ENCODE data around the gene HS2ST1. TPM values are rescaled to one million over a fixed set of nuclear protein-coding genes. Genes with fewer than 3 reads are reported as not detected.

HS2ST1 gene
- total and polyA plus RNA-seq, 2 donors (not counting 1 experiment from before 2014, with no cell fraction given), result 19.2 to 22.5 TPM

- no peaks in the 10 kb centered on the region for H3K79me2 ChIP-seq (ENCODE audit: control insufficient read depth, insufficient read depth, low read length)
- H3K9ac ChIP-seq (ENCODE audit: insufficient read depth, low read length), result no peak overlapping the region
- no peaks in the 10 kb centered on the region for H3K9me3 ChIP-seq (ENCODE audit: control insufficient read depth, insufficient read depth, low read depth, low read length)
- DNase-seq (ENCODE audit: low read depth in 2 of 2), result no peak
- TF ChIP-seq EZH2 (IDR thresholded peaks at IDR 0.05; ENCODE audit: low read length, missing control alignments) (no peak), CTCF (conservative IDR thresholded peaks at IDR 0.05 in 1 of 2, IDR thresholded peaks at IDR 0.05 in 1 of 2; ENCODE audit: low read depth in 1 of 2, low read length in 2 of 2) (no peak)
- H4K20me1 ChIP-seq (ENCODE audit: control insufficient read depth, extremely low read depth, insufficient read depth, low read length), result no peaks in the 10 kb centered on the region
- H3K27me3 ChIP-seq (ENCODE audit: control insufficient read depth, insufficient read depth, low read length), result no peaks in the 10 kb centered on the region
- H3K4me1 ChIP-seq (ENCODE audit: control insufficient read depth, extremely low read depth, insufficient read depth, low read length), result peaks cover 19% of the 10 kb centered on the region
- no peak overlapping the region for H3K4me2 ChIP-seq (ENCODE audit: extremely low read depth, insufficient read depth, low read length)
- H3K36me3 ChIP-seq (ENCODE audit: control insufficient read depth, insufficient read depth, low read length), result no peaks in the 10 kb centered on the region
- H2AFZ ChIP-seq (ENCODE audit: low read length), result no peak overlapping the region
- H3K27ac ChIP-seq (ENCODE audit: insufficient read depth, low read length), result no peak overlapping the region
- no peak overlapping the region for H3K4me3 ChIP-seq (replicated peaks in 1 of 4; ENCODE audit: control extremely low read depth in 1 of 4, insufficient read depth in 1 of 4, low read depth in 3 of 4, low read length in 4 of 4)
These were observed 205.2 kb downstream of the HS2ST1 start for GRCh38 chr1:87119541-87120140.

GRCh38 chr1:87120779-87121178 lies 206.3 kb downstream of the HS2ST1 start:
- Histone ChIP-seq H3K9me3 (ENCODE audit: control insufficient read depth, insufficient read depth, low read depth, low read length) (no peaks in the 10 kb centered on the region), H3K4me2 (ENCODE audit: extremely low read depth, insufficient read depth, low read length) (no peak overlapping the region), H3K27ac (ENCODE audit: insufficient read depth, low read length) (no peak overlapping the region), H3K4me1 (ENCODE audit: control insufficient read depth, extremely low read depth, insufficient read depth, low read length) (peaks cover 11% of the 10 kb centered on the region), H3K9ac (ENCODE audit: insufficient read depth, low read length) (no peak overlapping the region), H3K36me3 (ENCODE audit: control insufficient read depth, insufficient read depth, low read length) (no peaks in the 10 kb centered on the region), H2AFZ (ENCODE audit: low read length) (no peak overlapping the region), H3K79me2 (ENCODE audit: control insufficient read depth, insufficient read depth, low read length) (no peaks in the 10 kb centered on the region), H3K27me3 (ENCODE audit: control insufficient read depth, insufficient read depth, low read length) (no peaks in the 10 kb centered on the region), H4K20me1 (ENCODE audit: control insufficient read depth, extremely low read depth, insufficient read depth, low read length) (no peaks in the 10 kb centered on the region), H3K4me3 (replicated peaks in 1 of 4; ENCODE audit: control extremely low read depth in 1 of 4, insufficient read depth in 1 of 4, low read depth in 3 of 4, low read length in 4 of 4) (no peak overlapping the region)
- peak in 1 of 2 donors; percentile 15 for TF ChIP-seq CTCF (conservative IDR thresholded peaks at IDR 0.05 in 1 of 2, IDR thresholded peaks at IDR 0.05 in 1 of 2; ENCODE audit: low read depth in 1 of 2, low read length in 2 of 2)
- TF ChIP-seq EZH2 (IDR thresholded peaks at IDR 0.05; ENCODE audit: low read length, missing control alignments), result no peak
- no peak for DNase-seq (ENCODE audit: low read depth in 2 of 2)

GRCh38 chr1:87121711-87122163 lies 207.3 kb downstream of the HS2ST1 start:
- DNase-seq (ENCODE audit: low read depth in 2 of 2), result peak in 1 of 2 donors; percentile 56
- Histone ChIP-seq H3K4me3 (replicated peaks in 1 of 4; ENCODE audit: control extremely low read depth in 1 of 4, insufficient read depth in 1 of 4, low read depth in 3 of 4, low read length in 4 of 4) (no peak overlapping the region), H2AFZ (ENCODE audit: low read length) (peak overlapping the region; percentile 48), H3K9ac (ENCODE audit: insufficient read depth, low read length) (no peak overlapping the region), H3K4me1 (ENCODE audit: control insufficient read depth, extremely low read depth, insufficient read depth, low read length) (peaks cover 6% of the 10 kb centered on the region), H3K27me3 (ENCODE audit: control insufficient read depth, insufficient read depth, low read length) (no peaks in the 10 kb centered on the region), H3K4me2 (ENCODE audit: extremely low read depth, insufficient read depth, low read length) (peak overlapping the region; percentile 38), H4K20me1 (ENCODE audit: control insufficient read depth, extremely low read depth, insufficient read depth, low read length) (no peaks in the 10 kb centered on the region), H3K9me3 (ENCODE audit: control insufficient read depth, insufficient read depth, low read depth, low read length) (no peaks in the 10 kb centered on the region), H3K36me3 (ENCODE audit: control insufficient read depth, insufficient read depth, low read length) (no peaks in the 10 kb centered on the region), H3K79me2 (ENCODE audit: control insufficient read depth, insufficient read depth, low read length) (no peaks in the 10 kb centered on the region), H3K27ac (ENCODE audit: insufficient read depth, low read length) (no peak overlapping the region)
- TF ChIP-seq EZH2 (IDR thresholded peaks at IDR 0.05; ENCODE audit: low read length, missing control alignments), result no peak
- no peak for TF ChIP-seq CTCF (conservative IDR thresholded peaks at IDR 0.05 in 1 of 2, IDR thresholded peaks at IDR 0.05 in 1 of 2; ENCODE audit: low read depth in 1 of 2, low read length in 2 of 2)
